Ishikawa (cell line): Measurements from ENCODE around the gene BCL6.
A peak's percentile ranks its signal among the peaks of the same experiment; 100 is the strongest.

Experiments used
- CEBPB ChIP-seq: IDR thresholded peaks from 2 replicates; pipeline ENCODE4 v1.6.1; 2012
- CREB1 ChIP-seq: IDR thresholded peaks from 2 replicates; pipeline ENCODE4 v1.6.1; 2012; ENCODE audit warnings: low read depth
- EGR1 ChIP-seq: IDR thresholded peaks from 2 replicates; pipeline ENCODE4 v1.6.1; 2012
- EP300 ChIP-seq: IDR thresholded peaks from 2 replicates; pipeline ENCODE4 v1.6.1; 2012; ENCODE audit warnings: borderline replicate concordance
- FOXM1 ChIP-seq: IDR thresholded peaks from 2 replicates; pipeline ENCODE4 v1.6.1; 2012; ENCODE audit warnings: low read depth, borderline replicate concordance
- MAX ChIP-seq: IDR thresholded peaks from 2 replicates; pipeline ENCODE4 v1.6.1; 2012
- NFIC ChIP-seq: IDR thresholded peaks from 2 replicates; pipeline ENCODE4 v1.6.1; 2012
- RAD21 ChIP-seq: IDR thresholded peaks from 2 replicates; pipeline ENCODE4 v1.6.1; 2012; ENCODE audit warnings: low read depth
- REST ChIP-seq: IDR thresholded peaks from 2 replicates; pipeline ENCODE4 v1.6.1; 2012; ENCODE audit warnings: low read depth, mild to moderate bottlenecking
- TAF1 ChIP-seq: IDR thresholded peaks from 2 replicates; pipeline ENCODE4 v1.6.1; 2012; ENCODE audit warnings: low read depth, mild to moderate bottlenecking
- TCF12 ChIP-seq: IDR thresholded peaks from 2 replicates; pipeline ENCODE4 v1.6.1; 2012; ENCODE audit warnings: low read depth
- TEAD4 ChIP-seq: IDR thresholded peaks from 2 replicates; pipeline ENCODE4 v1.6.1; 2012
- YY1 ChIP-seq: IDR thresholded peaks from 2 replicates; pipeline ENCODE4 v1.6.1; 2012; ENCODE audit warnings: low read depth
- ZBTB7A ChIP-seq: IDR thresholded peaks from 2 replicates; pipeline ENCODE4 v1.6.1; 2012; ENCODE audit warnings: low read depth
- TF ChIP-seq, protein P1 (sequence below): IDR thresholded peaks from 2 replicates; pipeline ENCODE4 v1.6.1; 2012

BCL6 gene

GRCh38 chr3:187759601-187760000 is 14.3 kb upstream of the BCL6 start:
- no peak for TF ChIP-seq TCF12
- no peak for TF ChIP-seq CREB1
- TF ChIP-seq MAX, result no peak
- TF ChIP-seq NFIC, result no peak
- TF ChIP-seq, protein P1, sequence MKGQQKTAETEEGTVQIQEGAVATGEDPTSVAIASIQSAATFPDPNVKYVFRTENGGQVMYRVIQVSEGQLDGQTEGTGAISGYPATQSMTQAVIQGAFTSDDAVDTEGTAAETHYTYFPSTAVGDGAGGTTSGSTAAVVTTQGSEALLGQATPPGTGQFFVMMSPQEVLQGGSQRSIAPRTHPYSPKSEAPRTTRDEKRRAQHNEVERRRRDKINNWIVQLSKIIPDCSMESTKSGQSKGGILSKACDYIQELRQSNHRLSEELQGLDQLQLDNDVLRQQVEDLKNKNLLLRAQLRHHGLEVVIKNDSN, result no peak
- no peak for TF ChIP-seq TAF1
- no peak for TF ChIP-seq FOXM1

DNA sequence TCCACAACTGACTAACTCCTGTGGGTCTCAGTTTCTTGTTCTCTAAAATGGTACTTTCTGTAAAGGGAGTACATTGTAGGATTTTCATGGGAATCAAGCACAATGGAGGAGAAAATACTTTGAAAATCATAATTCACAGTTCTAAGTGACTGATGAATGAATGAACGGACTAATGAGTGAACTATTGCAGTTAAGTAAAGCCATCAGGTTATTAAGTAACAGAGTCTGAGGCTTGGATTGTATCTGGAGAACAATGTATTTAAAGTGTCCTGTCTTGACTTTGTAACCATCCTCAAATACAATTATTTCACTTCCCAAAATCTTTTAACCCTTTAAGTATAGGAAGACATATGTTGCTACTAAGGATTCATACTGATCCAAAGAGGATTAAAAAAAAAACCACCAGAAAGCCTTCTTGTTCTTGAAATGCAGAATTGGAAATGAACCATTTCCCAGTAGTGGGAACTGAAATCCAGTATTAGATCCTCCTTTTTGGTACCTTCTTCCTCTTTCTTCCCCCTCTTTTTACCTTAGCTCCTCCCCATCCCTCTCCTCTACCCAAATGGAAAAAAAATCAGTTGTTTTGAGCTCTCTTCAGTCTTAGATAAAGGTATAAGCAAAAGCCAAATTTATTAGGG is 13.2 kb upstream of the BCL6 start:
- TF ChIP-seq RAD21 (no peak), REST (no peak), MAX (no peak), YY1 (no peak), TAF1 (no peak), CEBPB (no peak), TCF12 (no peak), FOXM1 (no peak), ZBTB7A (no peak), EGR1 (no peak), TEAD4 (no peak), NFIC (no peak)
- TF ChIP-seq, protein P1, result no peak

- TF ChIP-seq TEAD4, result no peak
- no peak for TF ChIP-seq TCF12
- no peak for TF ChIP-seq RAD21
- no peak for TF ChIP-seq EGR1
- no peak for TF ChIP-seq TAF1
- TF ChIP-seq ZBTB7A, result no peak
- TF ChIP-seq CREB1, result no peak
- no peak for TF ChIP-seq YY1
- TF ChIP-seq NFIC, result no peak
- TF ChIP-seq, protein P1, result no peak
- TF ChIP-seq CEBPB, result no peak
- no peak for TF ChIP-seq REST
- no peak for TF ChIP-seq MAX
- no peak for TF ChIP-seq EP300
Measured at GRCh38 chr3:187753516-187753915, 8.2 kb upstream of the BCL6 start.

- TF ChIP-seq NFIC (0 out of 2 replicates have a peak, but pooled peaks have one; percentile 0), FOXM1 (no peak), TCF12 (no peak), MAX (peak; percentile 14; the same call in 1 of the 2 replicates)
Measured at GRCh38 chr3:187750513-187751123, 5.3 kb upstream of the BCL6 start.

GRCh38 chr3:187750006-187750512 is 4.8 kb upstream of the BCL6 start:
- TF ChIP-seq TEAD4, result peak; percentile 76
- peak; percentile 86 for TF ChIP-seq TCF12
- TF ChIP-seq RAD21, result peak; percentile 27; the same call in 1 of the 2 replicates
- no peak for TF ChIP-seq CREB1
- TF ChIP-seq EP300, result peak; percentile 81; the same call in 1 of the 2 replicates
- 0 out of 2 replicates have a peak, but pooled peaks have one; percentile 18 for TF ChIP-seq EGR1
- peak; percentile 61 for TF ChIP-seq YY1
- TF ChIP-seq FOXM1, result peak; percentile 39; the same call in 1 of the 2 replicates
- peak; percentile 78 for TF ChIP-seq MAX
- TF ChIP-seq TAF1, result no peak; the same call in none of the 2 replicates
- TF ChIP-seq CEBPB, result no peak
- TF ChIP-seq REST, result no peak
- TF ChIP-seq, protein P1, result peak; percentile 93
- peak; percentile 67; the same call in 1 of the 2 replicates for TF ChIP-seq NFIC
- TF ChIP-seq ZBTB7A, result no peak
